KMS-11 (cell line): ENCODE data around the gene NIN.

Source experiments
- H2AFZ ChIP-seq: fragments of 200-600 bp; sonication (generic); 2 replicates; pipeline ENCODE4 v1.6.1; 2016; ENCODE audit warnings: antibody characterized with exemption, mixed run types, low read depth
- H3K27ac ChIP-seq: fragments of 200-600 bp; sonication (generic); 2 replicates; pipeline ENCODE4 v1.6.1; 2016; ENCODE audit warnings: mild to moderate bottlenecking, mixed run types
- H3K27me3 ChIP-seq: fragments of 200-600 bp; sonication (generic); 2 replicates; pipeline ENCODE4 v1.6.1; 2017; ENCODE audit warnings: mild to moderate bottlenecking, low read depth, mixed run types, moderate library complexity; ENCODE audit not compliant: insufficient read depth
- H3K36me3 ChIP-seq: fragments of 200-600 bp; sonication (generic); 2 replicates; pipeline ENCODE4 v1.6.1; 2017; ENCODE audit warnings: mild to moderate bottlenecking, mixed run types; ENCODE audit not compliant: insufficient read depth
- H3K4me1 ChIP-seq: fragments of 200-600 bp; sonication (generic); 2 replicates; pipeline ENCODE4 v1.6.1; 2016; ENCODE audit warnings: mild to moderate bottlenecking, low read depth, mixed run types; ENCODE audit not compliant: poor library complexity, severe bottlenecking
- H3K4me2 ChIP-seq: fragments of 200-600 bp; sonication (generic); 2 replicates; pipeline ENCODE4 v1.7.0; 2016; ENCODE audit warnings: mild to moderate bottlenecking, mixed run types
- H3K4me3 ChIP-seq: fragments of 200-600 bp; sonication (generic); IDR thresholded peaks from 2 replicates; pipeline ENCODE4 v1.6.1; 2017; ENCODE audit warnings: low read depth, low read length, mixed read lengths; ENCODE audit not compliant: insufficient read depth
- H3K79me2 ChIP-seq: fragments of 200-600 bp; sonication (generic); 2 replicates; pipeline ENCODE4 v1.6.1; 2016; ENCODE audit warnings: low read depth, mixed run types; ENCODE audit not compliant: insufficient read depth
- H3K9ac ChIP-seq: fragments of 200-600 bp; sonication (generic); 2 replicates; pipeline ENCODE4 v1.6.1; 2016; ENCODE audit warnings: mild to moderate bottlenecking, mixed run types
- H4K20me1 ChIP-seq: fragments of 200-600 bp; sonication (generic); 2 replicates; pipeline ENCODE4 v1.6.1; 2016; ENCODE audit warnings: mild to moderate bottlenecking, mixed run types; ENCODE audit not compliant: insufficient read depth
- TF ChIP-seq, protein P1 (sequence below): fragments of 200-600 bp; sonication (generic); conservative IDR thresholded peaks from 2 replicates; pipeline ENCODE4 v1.6.1; 2017; ENCODE audit warnings: low read depth, mild to moderate bottlenecking, antibody characterized with exemption, low read length, moderate library complexity, mixed read lengths

The NIN gene

DNA sequence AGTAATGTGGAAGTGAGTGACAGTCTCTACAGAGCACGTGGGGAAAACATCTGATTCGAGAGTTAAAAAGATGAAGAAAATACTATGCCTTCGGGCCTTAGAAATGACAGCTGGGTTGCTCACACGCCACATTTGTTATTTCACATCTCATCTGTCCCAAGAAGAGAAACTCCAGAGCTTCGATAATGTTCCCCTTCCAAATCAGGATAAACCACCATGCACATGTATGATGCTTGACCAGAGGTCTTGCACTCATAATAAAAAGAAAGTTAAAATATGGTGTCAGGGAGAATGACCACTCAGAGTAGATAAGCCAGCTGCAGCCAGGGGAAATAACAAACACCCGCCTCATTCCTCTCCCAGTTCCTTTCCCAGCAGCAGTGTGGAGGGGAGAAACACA, 34.6 kb downstream of the NIN start:
- Histone ChIP-seq H3K4me2 (no peak overlapping the region), H3K79me2 (no peaks in the 10 kb centered on the region), H4K20me1 (no peaks in the 10 kb centered on the region), H3K36me3 (no peaks in the 10 kb centered on the region), H3K4me3 (no peak overlapping the region), H2AFZ (no peak overlapping the region), H3K27me3 (no peaks in the 10 kb centered on the region), H3K27ac (no peak overlapping the region), H3K4me1 (no peaks in the 10 kb centered on the region), H3K9ac (no peak overlapping the region)
- TF ChIP-seq, protein P1, sequence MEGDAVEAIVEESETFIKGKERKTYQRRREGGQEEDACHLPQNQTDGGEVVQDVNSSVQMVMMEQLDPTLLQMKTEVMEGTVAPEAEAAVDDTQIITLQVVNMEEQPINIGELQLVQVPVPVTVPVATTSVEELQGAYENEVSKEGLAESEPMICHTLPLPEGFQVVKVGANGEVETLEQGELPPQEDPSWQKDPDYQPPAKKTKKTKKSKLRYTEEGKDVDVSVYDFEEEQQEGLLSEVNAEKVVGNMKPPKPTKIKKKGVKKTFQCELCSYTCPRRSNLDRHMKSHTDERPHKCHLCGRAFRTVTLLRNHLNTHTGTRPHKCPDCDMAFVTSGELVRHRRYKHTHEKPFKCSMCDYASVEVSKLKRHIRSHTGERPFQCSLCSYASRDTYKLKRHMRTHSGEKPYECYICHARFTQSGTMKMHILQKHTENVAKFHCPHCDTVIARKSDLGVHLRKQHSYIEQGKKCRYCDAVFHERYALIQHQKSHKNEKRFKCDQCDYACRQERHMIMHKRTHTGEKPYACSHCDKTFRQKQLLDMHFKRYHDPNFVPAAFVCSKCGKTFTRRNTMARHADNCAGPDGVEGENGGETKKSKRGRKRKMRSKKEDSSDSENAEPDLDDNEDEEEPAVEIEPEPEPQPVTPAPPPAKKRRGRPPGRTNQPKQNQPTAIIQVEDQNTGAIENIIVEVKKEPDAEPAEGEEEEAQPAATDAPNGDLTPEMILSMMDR, result no peak

DNA sequence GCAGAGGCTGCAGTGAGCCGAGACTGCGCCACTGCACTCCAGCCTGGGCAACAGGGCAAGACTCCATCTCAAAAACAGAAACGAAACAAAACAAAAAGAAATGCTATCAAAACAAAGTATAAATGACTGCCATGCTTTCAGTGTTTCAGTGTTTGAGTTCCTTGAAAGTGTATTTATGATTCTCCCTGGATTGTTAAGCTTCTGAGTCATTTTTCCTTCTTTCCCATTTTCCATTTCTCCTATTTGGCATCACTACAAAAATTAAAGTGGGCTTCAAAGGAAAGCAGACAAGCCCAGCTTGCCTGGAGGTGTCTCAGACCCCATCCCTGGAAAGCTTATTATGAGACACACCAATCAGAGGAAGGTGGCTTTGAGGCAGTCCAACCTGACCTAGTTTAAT, 35.1 kb downstream of the NIN start:
- TF ChIP-seq, protein P1, result no peak
- Histone ChIP-seq H3K4me1 (no peaks in the 10 kb centered on the region), H2AFZ (no peak overlapping the region), H3K27me3 (no peaks in the 10 kb centered on the region), H3K9ac (no peak overlapping the region), H3K79me2 (no peaks in the 10 kb centered on the region), H3K36me3 (no peaks in the 10 kb centered on the region), H3K4me3 (no peak overlapping the region), H4K20me1 (no peaks in the 10 kb centered on the region), H3K4me2 (no peak overlapping the region), H3K27ac (no peak overlapping the region)

DNA sequence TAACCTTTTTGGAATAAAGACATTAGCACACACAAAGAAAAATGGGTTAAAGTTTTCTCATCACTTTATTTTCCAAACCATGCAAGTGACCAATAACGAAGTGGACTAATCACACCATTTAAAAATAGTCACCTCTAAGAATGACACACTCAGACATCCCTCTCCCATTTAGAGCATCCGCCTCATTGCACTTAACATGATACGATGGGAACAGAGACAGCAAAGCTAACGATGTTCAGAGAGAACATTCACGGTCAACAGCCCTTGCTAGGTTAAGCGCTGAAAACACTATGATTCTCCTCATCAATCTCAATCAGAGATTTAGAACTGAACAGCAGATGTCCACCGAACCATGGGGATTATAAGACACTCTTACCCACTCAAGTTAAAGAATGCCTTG, 35.8 kb downstream of the NIN start:
- Histone ChIP-seq H2AFZ (no peak overlapping the region), H3K27me3 (no peaks in the 10 kb centered on the region), H3K4me1 (no peaks in the 10 kb centered on the region), H3K4me2 (no peak overlapping the region), H3K36me3 (no peaks in the 10 kb centered on the region), H3K79me2 (no peaks in the 10 kb centered on the region), H3K4me3 (no peak overlapping the region), H3K9ac (no peak overlapping the region), H4K20me1 (no peaks in the 10 kb centered on the region), H3K27ac (no peak overlapping the region)
- TF ChIP-seq, protein P1, result no peak

DNA sequence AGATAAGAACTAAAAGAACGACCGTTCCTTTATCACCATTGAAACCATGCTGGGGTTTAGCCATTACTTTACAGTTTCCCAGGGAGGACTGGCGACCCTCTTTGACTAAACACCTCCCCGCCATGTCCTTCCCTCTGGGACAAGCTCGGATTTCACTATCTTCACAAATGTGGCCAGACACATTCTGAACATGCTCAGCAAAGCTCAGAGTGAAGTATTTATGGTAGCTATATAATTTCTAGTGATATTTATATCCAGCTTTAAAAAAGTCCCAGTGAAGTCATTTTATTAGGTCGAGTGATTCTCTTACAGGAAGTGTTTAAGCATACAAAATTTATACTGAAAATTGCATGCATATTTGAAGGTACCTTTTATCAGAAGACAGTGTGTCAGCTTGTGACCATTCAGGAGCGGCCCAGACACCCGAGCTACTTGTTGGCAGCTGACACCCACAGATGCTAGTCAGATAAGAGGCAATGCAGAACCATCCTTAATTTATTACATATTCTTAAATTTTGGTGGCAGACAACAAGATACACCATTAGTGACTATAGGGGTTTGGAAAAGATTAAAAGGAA, 36.8 kb downstream of the NIN start:
- no peak overlapping the region for H3K27ac ChIP-seq
- no peak overlapping the region for H3K4me3 ChIP-seq
- H4K20me1 ChIP-seq, result no peaks in the 10 kb centered on the region
- no peak overlapping the region for H3K9ac ChIP-seq
- H3K4me2 ChIP-seq, result no peak overlapping the region
- no peaks in the 10 kb centered on the region for H3K79me2 ChIP-seq
- TF ChIP-seq, protein P1, result no peak
- H3K27me3 ChIP-seq, result no peaks in the 10 kb centered on the region
- H2AFZ ChIP-seq, result no peak overlapping the region
- H3K4me1 ChIP-seq, result no peaks in the 10 kb centered on the region
- H3K36me3 ChIP-seq, result no peaks in the 10 kb centered on the region
